Posterior cingulate gyrus (tissue), 11 donors: ENCODE measurements around the gene SLC5A11.
"Not testable (repeated sequence)": the region's sequence is repeated elsewhere in the genome, so short reads cannot be mapped to it uniquely, and the experiment has no call there.

Experiments used
- DNase-seq, 10 donors: peaks; one replicate each; pipeline versions ENCODE4 v3.0.0 to v3.0.0-alpha.2; 2020 to 2021; ENCODE audit warnings: mixed read lengths in 3 of 10
- intact Hi-C: fragments of 100-400 bp; cut with DNase I; formaldehyde crosslinking; loops from one replicate; pipeline ENCODE4 v1.15.1; 2023

SLC5A11 gene

DNA sequence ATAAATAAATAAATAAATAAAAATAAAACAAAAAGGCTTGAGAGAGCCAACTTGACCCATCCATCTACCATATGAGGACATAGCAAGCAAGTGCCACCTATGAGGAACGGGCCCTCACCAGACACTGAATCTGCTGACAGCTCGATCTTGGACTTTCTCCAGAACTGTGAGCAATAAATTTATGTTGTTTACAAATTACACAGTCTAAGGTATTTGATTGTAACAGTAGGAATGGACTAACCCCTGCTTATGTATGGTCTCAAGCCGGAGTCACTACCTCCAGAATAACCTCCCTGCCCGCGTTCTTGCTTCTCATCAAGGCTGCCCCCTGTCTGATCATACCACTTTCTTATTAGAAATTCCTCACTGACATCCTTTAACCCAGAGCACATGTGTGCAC lies 9.9 kb downstream of the SLC5A11 start:
- intact Hi-C loops: no loop called here
- DNase-seq: peak in 1 of 10 donors; percentile 18

DNA sequence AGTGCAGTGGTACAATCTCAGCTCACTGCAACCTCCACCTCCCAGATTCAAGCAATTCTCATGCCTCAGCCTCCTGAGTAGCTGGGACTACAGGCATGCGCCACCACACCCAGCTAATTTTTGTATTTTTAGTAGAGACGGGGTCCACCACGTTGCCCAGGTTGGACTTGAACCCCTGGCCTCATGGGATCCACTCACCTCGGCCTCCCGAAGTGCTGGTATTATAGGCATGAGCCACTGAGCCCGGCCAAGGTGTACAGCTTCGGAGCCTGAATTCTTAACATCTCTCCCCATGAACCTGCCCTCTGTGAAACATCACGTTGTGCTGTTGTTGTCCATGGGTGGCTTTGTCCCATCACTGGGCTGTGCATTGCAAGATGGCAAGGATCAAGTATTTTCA lies 11.1 kb downstream of the SLC5A11 start:
- intact Hi-C loops: not testable (repeated sequence)
- peak in 1 of 10 donors; percentile 69 for DNase-seq

DNA sequence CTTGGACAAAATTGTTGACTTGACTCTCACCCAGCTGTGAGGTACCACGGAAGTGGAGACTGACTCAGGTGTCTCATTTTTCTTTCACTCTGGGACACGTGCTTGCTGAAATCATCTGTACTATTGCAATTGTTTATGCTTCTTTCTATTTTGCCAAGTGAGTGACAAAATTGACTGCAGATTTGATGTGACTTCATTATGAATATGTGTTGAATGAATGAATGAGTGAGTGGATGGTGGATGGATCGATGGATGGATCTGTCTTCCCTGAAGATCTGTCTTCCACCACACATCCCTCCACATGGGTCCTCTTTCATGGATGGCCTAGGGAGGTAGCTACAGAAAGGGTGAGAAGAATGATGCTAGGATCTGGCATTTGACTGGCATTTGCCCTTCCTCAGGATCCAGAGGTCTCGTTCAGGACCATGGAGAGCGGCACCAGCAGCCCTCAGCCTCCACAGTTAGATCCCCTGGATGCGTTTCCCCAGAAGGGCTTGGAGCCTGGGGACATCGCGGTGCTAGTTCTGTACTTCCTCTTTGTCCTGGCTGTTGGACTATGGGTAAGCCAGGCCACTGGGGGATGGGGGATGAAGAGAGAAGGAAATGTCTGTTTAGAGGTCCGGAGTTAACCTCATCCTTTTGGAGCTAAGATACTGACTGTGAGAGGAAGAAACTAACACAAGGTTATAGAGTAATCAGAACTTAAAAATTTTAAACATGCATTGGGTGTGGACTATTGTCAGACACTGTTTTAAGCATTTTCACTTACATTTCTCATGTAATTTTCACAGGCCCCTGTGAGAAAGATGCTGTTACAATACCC lies 12.7 kb downstream of the SLC5A11 start:
- intact Hi-C loops: no loop called here
- DNase-seq: peak in 8 of 10 donors; percentile 17 to 85 (median 60)

DNA sequence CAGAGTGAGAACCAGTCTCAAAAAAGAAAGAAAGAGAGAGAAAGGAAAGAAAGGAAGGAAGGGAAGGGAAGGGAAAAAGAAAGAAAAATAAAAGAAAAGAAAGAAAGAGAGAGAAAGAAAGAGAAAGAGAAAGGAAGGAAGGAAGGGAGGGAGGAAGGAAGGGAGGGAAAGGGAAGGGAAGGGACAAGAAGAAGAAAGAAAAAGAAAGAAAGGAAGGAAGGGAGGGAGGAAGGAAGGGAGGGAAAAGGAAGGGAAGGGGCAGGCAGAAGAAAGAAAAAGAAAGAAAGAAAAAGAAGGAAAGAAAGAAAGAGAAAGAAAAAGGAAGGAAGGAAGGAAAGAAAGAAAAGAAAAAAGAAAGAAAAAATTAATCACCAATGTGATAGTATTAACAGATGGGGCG lies 15.7 kb downstream of the SLC5A11 start:
- DNase-seq: no peak
- intact Hi-C loops: no loop called here

DNA sequence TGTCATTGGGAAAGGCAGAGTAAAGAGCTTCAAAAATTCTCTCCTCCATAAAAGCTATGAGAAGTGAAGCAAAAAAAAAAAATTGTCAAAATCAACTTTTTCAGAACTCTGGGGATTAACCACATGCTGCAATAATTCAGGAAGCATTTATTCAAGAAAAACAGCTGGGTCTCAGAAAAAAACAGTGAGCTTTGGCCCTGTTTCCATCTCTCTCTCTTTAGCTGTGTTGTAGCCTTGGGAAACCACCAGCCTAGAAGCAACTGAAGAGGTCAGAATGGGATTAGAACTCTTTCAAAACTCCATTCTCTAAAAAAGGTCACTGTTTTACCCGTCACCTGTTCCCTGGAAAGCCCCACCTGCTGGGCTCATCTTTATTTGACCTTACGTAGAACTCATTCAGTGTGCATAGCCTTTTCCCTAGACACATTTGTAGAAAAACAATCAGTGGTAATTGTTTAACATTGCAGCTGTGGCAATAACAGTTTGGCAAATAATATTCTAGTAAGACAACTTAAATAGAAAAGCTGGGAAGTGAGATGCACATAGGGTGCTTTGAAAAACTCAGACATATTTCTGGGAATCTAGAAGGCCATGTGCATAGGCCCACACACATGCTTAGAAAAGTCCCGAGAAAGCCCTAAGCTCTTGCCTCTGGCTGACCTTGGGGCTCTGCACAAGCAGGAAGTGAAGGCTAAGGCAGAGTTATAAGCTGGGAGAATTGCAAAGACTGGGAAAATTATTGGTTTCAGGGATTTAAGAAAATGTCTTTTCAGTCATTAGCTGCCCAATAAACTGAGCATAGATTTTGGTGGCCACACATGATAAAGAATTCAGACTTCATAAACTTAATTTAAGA lies 18.0 kb downstream of the SLC5A11 start:
- DNase-seq: no peak
- intact Hi-C loops: no loop called here

DNA sequence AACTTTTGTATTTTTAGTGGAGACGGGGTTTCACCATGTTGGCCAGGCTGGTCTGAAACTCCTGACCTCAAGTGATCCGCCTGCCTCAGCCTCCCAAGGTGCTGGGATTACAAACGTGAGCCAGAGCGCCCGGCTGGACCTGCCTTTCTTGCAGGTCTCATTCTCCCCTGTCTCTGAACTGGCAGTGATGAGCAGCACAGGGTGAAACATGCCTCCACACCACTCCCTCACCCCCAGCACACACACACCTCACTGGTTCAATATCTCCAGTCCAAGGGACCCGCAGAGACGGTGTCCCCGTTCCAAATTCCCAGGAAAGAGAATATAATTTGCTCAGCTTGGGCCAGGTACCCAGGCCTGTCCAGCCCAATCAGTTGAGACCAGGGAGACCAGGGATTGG lies 23.3 kb downstream of the SLC5A11 start:
- intact Hi-C loops: no loop called here
- DNase-seq: peak in 1 of 10 donors; percentile 70

DNA sequence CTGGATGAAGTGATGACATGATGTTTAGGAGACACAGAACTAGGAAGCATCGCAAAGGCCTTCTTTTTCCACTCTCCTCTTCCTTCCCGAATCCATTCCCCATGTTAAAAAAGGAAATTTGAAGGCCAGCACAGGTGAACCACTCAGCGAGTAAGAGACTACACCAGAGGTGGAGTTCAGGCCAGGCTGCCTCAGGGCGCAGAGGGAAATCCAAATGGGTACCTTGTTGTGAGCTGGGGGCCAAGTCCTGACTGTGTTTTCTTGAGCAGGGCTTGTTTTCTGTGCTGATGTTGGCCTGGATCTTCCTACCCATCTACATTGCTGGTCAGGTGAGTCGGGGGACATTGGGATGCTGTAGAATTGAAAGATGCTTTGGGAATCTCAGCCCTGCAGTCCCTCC lies 26.1 kb downstream of the SLC5A11 start:
- no peak for DNase-seq
- intact Hi-C loops: no loop called here

DNA sequence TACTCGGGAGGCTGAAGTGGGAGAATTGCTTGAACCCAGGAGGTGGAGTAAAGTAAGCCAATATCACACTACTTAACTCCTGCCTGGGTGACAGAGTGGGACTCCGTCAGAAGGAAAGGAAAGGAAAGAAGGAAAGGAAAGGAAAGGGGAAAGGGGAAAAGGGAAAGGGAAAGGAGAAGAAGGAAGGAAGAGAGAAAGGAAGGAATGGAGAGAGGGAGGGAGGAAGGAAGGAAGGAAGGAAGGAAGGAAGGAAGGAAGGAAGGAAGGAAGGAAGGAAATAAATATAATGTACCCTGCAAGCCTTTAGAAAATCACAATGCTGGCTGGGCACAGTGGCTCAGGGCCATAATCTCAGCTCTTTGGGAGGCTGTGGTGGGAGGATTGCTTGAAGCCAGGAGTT lies 27.3 kb downstream of the SLC5A11 start:
- no peak for DNase-seq
- intact Hi-C loops: no loop called here

DNA sequence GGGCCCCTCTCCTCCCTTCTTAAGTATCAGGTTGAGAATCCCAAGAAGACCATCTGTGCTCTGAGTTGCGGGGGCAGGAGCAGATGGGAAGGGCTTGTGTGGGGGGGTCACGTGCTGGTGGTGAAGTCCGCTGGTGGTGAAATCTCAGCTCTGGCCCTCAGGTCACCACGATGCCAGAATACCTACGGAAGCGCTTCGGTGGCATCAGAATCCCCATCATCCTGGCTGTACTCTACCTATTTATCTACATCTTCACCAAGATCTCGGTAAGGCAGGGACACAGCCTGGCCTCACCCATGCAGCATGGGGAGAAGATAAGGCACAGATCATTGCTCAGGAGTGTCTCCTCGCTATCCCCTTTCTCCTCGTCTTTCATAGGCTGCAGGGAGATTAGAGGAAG lies 29.7 kb downstream of the SLC5A11 start:
- intact Hi-C loops: no loop called here
- DNase-seq: peak in 1 of 10 donors; percentile 30

DNA sequence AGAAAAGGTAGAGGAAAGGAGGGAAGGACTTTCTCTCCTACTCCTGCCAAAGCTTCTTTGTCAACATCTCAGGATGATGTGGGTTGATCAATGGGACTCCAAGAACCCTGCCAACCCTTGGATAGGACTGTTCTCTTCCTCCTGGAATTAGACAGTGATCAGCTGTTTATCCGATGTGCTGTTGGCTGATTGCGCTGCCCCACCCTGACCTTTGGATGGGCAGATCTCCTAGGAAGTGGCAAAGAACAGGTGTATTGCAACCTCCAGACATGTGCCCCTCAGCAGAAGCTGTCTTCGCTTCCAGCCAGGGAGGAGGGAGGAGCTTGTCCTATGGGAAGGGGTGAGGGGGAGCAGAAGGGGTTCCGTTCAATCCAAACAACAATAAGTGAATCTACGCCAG lies 30.5 kb downstream of the SLC5A11 start:
- DNase-seq: peak in 1 of 10 donors; percentile 46
- intact Hi-C loops: no loop called here

DNA sequence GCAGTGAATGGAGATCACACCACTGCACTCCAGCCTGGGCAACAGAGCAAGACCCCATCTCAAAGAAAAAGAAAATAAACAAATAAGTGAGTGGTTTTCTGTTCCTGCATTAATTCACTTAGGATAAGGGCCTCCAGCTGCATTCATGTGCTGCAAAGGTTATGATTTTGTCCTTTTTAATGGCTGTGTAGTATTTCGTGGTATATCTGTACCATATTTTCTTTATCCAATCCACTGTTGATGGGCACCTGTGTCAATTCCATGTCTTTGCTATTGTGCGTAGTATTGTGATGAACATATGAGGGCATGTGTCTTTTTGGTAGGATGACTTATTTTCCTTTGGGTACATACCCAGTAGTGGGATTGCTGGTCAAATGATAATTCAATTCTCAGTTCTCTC lies 33.9 kb downstream of the SLC5A11 start:
- no peak for DNase-seq
- intact Hi-C loops: no loop called here

DNA sequence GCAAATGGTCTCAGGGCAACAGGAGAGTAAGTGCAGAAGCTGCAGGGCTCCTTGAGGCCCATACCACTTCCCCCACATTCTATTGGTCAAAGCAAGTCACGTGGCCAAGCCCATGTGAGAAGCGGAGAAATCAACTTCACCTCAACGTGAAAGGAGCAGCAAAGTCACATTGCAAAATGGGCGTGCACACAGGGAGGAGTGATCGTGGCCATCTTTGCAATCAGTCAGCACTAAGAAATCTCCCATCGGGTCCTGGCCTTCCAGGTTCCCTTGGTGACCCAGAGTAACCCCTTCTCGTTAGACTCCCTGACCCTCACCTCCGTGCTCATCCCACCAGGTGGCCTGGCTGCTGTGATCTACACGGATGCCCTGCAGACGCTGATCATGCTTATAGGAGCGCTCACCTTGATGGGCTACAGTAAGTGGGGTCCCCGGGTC lies 38.0 kb downstream of the SLC5A11 start:
- DNase-seq: no peak
- intact Hi-C loops: no loop called here

DNA sequence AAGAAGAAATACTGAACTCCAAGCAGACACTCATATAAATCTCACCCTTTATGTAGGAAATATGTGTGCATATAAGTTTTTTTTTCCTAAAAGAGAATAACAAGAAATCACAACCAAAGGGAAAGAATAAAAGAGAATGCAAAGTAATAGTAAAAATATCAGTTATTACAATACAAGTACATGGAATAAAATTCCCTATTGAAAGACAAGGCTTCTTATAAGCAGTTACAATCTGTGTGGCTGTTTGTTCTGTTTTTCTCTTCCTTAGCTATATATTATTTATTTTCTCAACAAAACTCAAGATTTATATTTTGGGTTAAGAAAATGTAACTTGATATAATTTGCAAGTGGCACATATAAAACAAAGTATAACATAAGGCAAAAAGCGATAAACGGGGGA lies 41.7 kb downstream of the SLC5A11 start:
- intact Hi-C loops: no loop called here
- no peak for DNase-seq

DNA sequence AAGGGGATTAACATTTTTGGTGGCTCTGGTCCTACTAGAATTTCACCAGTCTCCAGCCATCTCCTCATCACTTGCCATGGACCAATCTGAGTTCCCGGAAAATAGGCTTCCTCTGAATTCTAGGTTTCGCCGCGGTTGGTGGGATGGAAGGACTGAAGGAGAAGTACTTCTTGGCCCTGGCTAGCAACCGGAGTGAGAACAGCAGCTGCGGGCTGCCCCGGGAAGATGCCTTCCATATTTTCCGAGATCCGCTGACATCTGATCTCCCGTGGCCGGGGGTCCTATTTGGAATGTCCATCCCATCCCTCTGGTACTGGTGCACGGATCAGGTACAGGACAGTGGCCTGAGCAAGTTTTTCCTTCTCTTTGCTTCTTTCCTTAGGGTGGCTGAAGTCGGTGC lies 45.0 kb downstream of the SLC5A11 start:
- no peak for DNase-seq
- intact Hi-C loops: no loop called here

DNA sequence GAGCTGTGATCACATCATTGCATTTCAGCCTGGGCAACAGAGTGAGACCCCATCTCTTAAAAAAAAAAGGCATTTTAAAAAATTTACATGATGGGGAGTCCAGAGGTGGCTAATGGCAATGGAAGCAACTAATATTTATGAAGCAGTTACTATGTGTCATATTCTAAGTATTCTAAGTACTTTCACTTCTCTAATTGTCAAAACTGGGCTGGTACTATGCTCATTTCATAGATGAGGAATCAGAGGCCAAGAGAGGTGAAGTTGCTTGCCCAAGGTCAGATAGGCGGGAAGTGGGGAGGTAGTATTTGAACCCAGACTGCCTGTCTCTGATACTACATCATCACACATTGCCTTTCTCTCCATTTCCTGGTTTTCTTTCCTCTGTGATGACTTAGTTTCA lies 50.7 kb downstream of the SLC5A11 start:
- intact Hi-C loops: no loop called here
- no peak for DNase-seq

DNA sequence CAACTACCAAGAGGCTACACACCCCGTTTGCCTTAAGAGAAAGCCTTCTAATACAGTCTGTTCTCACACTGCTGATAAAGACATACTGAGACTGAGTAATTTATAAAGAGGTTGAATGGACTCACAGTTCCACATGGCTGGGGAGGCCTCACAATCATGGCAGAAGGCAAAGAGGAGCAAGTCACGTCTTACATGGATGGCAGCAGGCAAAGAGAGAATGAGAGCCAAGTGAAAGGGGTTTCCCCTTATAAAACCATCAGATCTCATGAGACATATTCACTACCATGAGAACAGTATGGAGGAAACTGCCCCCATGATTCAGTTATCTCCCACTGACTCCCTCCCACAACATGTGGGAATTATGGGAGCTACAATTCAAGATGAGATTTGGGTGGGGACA lies 51.8 kb downstream of the SLC5A11 start:
- DNase-seq, intact Hi-C loops: not testable (repeated sequence)

DNA sequence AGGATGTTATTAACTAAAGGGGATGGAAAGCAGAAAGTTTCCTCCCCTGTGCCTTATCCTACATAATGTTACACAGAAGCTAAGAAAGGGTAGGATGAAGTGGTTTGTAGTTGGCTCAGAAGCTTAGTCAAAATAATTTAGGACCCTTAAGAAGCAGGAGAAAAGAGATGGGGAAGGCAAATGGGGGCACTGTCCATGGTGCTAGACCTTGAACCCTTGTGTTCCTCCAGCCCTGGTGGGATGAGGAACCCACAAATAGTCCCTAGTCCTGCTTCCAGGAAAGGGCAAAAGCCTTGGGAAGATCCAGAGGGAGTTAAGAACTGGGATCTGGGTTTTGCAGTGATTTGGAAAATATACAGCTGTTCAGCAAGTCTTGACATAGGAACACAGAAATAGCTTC lies 54.5 kb downstream of the SLC5A11 start:
- intact Hi-C loops: no loop called here
- DNase-seq: peak in 1 of 10 donors; percentile 5

DNA sequence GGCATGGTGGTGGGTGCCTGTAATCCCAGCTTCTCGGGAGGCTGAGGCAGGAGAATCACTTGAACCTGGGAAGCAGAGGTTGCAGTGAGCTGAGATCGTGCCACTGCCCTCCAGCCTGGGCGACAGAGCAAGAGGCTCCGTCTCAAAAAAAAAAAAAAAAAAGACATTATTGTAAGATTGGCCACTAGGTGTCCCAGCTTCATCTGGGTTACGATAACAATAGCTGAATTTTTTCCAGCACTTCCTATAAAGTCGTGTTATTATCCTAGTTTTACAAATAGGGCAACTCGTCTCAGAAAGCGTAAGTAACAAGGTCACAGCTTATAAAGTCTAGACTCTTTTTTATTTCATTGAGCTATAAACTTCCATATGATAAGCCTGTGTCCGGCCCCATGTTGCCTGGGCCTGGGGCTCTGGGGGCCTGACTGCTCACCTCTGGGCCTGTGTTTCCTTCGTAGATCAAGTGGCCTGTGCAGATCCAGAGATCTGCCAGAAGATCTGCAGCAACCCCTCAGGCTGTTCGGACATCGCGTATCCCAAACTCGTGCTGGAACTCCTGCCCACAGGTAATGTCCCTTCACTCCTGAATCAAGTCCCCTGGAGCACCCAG lies 60.5 kb downstream of the SLC5A11 start:
- intact Hi-C loops: no loop called here
- DNase-seq: no peak

DNA sequence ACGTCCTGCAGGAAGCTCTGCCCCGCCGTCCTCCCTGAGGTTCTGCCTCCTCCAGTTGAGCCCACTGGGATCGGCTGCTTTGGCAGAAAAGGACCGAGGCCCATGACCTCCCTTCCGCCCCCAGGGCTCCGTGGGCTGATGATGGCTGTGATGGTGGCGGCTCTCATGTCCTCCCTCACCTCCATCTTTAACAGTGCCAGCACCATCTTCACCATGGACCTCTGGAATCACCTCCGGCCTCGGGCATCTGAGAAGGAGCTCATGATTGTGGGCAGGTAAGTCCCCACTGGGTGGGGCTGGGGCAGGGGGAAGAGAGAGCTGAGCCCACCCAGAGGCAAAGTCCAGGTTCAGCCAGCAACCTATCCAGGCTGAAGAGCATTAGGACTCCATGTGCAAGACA lies 61.1 kb downstream of the SLC5A11 start:
- intact Hi-C loops: no loop called here
- no peak for DNase-seq

DNA sequence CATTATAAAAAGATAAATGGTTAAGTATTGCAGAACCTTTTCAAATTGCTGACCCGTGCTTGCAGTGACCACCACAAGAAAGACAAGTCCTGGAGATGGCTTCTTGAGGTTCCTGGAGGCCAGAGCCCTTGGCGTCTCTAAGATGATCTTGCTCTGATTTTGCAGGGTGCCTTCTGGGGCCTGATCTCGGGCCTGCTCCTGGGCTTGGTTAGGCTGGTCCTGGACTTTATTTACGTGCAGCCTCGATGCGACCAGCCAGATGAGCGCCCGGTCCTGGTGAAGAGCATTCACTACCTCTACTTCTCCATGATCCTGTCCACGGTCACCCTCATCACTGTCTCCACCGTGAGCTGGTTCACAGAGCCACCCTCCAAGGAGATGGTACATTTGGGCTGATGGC lies 63.0 kb downstream of the SLC5A11 start:
- intact Hi-C loops: no loop called here
- no peak for DNase-seq

DNA sequence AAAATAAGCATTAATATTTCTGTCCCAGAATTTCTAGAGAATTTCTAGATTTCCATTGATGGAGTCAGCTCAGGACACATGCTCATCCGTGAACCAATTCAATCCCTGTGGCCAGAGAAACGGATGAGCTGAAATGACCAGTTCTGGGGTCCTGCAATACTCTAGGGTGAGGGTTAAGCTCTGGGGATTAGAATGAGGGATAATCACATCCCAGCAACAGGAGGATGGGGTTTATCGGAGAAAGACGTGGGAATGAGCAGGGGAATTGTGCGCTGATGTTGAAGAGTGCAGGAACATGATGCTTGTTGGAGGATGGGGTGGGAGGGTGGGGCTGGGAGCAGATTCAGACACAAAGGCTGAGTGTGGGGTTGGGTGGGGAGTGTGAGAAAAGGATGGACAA lies 64.1 kb downstream of the SLC5A11 start:
- intact Hi-C loops: no loop called here
- DNase-seq: no peak
